Mesenteric fat pad (tissue), 1 donor: Measurements from ENCODE around the gene GOLPH3. TPM values are rescaled to one million over a fixed set of nuclear protein-coding genes. Genes with fewer than 3 reads are reported as not detected.
"Not testable (repeated sequence)": the region's sequence is repeated elsewhere in the genome, so short reads cannot be mapped to it uniquely, and the experiment has no call there.

Experiments
- DNase-seq: peaks from one replicate; pipeline ENCODE4 v3.0.0-alpha.2; 2020; ENCODE audit warnings: low spot score
- total RNA-seq: library from RNA; stranded (reverse); fragmentation: NEBNext Ultra II Directional; extraction: Animal tissue kit (Norgen Biotek cat#: 25700); gene quantifications from one replicate; pipeline ENCODE4 v1.2.1, GENCODE V29; 2021
- donor health status: DM: yes; HTN: yes; CAD: no.

Gene GOLPH3
- total RNA-seq, 1 donor from 2014 or later: 120 TPM

DNA sequence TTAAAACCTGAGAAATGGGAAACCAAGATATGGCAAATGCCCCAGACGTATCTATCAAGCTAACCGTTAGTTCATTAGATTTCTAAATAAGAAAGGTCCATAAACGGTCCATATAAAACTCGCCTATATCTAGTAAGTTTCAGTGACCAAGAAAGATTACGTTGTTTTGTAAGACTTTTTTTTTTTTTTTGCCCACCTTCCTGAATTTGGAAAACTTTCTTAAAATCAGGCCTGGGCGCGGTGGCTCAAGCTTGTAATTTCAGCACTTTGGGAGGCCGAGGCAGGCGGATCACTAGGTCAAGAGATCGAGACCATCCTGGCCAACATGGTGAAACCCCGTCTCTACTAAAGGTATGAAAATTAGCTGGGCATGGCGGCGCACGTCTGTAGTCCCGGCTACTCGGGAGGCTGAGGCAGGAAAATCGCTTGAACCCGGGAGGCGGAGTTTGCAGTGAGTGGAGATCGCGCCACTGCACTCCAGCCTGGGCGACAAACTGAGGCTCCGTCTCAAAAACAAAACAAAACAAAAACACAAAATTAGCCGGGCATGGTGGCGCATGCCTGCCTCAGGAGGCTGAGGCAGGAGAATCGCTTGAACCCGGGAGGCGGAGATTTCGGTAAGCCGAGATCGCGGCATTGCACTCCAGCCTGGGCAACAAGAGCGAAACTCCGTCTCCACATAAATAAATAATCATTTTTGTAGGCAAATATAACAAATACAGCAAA, 1.8 kb downstream of the GOLPH3 start:
- not testable (repeated sequence) for DNase-seq

DNA sequence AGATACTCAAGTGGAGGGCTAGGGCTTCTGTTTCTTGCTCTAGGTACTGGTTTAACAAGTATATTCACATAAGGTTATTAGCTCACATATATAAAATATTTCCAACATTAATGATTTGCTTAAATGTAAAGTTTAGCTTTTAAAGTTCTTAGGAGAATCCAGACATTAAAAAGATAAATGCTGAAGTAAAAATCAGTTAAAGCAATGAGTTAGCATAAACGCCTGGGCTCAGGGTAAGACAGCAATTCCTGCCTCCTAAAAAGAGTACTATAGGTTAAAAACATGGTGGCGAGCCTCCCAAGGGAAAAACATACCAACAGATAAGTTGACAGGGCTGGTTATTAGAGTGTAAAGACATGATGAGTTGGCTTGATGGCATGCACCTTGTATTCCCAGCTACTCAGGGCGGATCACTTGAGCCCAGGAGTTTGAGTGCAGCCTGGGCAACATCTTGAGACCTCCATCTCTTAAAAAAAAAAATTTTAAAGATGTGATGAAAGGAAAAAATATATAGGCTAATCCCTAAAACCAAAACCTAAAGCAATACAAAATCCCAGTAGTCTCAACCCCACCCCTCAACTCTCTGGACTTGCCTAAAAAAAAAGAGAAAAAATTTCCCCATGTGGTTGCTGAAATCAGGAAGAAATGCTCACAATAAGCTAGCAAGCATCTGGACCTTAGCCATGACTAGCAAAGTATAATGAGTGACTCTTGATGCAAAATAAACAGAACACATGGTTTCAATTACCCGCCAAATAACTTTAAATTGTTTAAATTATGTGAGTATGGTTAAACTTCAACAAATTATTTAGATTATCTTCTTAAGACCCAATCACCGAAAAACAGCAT, 3.6 kb downstream of the GOLPH3 start:
- no peak for DNase-seq

DNA sequence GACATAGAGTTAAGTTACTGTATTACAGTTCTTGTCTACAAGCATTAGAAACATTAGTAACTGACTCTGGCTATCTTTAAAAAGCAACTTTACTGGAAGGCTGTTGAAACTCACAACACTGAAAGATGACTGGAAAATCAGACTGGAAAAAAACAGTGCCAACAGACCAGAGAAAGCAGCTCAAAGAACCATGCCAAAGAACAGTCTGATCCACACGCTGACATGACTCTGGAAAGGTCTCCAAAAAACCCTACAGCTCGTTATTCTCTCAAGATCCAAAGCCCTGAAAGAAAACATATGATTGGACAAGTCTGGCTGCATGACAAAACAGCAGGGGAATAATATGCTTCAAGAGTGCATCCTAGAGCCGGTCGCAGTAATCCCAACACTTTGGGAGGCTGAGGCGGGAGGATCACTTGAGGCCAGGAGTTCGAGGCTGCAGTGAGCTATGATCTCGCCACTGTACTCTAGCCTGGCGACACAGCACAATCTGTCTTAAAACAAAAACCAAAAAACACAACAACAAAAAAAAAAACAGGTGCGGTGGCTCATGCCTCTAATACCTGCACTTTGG, 5.6 kb downstream of the GOLPH3 start:
- no peak for DNase-seq

DNA sequence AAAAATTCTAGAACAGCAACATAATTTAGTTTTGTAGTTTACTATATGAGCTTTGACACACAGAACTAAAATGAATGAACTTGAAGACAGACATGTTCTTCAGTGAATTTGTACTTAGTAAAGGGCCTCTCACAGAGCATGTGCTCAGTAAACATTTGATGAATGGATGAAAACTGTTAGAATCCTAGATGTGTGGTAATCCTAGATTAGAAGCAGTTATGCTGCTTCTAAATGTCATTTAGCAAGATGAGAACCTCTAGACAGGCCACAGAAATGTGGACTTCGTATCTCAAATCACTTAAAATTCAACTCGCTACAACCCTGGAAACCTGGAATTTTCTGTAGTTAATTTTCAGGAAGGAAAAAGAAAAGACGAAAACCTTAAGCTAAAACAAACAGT, 8.5 kb downstream of the GOLPH3 start:
- DNase-seq: no peak

DNA sequence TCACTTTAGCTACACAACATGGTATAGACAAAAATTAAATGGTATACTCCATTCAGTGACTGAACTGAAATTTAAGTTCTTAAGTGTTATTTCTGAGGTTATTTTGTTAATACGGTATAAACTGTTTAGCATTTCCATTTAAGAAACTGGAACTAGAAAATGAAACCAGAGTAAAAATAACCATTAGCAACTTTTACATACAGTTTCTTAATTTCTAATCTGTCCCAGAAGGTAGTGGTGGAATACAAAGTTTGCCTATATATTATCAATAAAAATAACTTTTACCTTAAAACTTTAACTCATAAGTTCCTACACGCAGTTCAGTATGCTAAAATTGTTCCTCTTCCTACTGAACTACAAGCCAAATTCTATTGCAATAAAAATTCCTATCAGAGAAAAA, 10.3 kb downstream of the GOLPH3 start:
- no peak for DNase-seq

DNA sequence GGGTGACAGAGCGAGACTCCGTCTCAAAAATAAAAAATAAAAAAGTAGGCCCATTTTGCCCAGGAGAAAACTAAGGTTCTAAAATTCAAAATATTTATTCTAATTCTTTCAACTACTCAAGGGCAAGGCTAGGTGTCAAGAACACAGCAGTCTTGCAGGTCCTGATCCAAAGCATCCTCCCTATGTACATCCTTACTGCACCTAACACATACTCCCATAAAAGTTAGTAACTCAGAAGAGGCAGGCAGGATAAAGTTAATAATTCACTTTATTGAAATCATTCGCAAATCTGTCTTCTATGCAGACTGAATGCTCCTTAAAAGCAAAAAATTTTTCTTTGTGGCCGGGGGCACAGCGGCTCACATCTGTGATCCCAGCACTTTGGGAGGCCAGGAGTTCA, 11.1 kb downstream of the GOLPH3 start:
- DNase-seq: no peak

DNA sequence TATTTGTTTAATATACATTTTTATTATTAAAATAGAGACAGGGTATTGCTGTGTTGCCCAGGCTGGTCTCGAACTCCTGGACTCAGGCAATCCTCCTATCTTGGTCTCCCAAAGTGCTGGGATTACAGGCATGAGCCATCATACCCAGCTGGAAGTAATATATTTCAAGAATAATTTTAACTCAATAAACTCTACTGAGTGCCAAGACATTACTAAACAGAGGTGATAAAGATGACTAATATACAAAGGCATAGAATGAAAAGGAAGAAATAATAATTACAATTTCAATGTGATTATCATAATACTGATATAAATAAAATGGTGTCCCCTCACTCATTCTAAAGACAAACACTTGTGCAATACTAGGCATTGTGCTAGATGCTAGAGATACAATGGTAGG, 13.9 kb downstream of the GOLPH3 start:
- DNase-seq: no peak

DNA sequence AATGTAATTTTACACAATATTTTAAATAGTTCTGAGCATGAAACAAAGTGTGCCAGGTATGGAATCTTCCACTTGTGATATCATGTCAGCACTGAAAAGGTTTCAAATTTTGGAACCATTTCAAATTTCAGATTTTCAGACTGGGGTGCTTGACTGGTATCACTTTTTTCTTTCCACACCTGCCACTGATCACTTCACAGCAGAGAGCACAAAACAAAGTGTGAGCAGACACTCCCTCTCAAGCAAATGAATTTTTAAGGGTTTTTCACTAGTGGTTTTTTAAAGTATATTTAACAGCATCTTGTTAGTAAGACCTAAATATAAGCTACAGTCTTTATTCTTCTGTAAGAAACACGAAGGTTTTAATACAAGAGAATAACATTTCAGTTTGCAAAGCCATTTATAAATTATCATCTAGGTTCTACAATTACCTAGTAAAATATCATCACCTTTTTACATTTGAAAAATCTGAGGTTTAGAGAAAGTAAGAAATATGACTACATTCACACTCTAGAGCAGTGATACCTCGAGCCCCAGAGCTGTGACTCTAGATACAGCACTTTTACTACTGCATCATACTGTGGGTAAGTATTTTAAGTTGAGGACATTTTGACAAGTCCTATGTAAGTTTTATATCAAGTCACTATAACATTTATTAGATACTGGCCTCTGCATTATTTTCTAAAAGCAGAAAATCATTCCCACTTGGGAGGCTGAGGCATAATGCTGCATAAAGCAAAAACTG, 14.6 kb downstream of the GOLPH3 start:
- DNase-seq: no peak

DNA sequence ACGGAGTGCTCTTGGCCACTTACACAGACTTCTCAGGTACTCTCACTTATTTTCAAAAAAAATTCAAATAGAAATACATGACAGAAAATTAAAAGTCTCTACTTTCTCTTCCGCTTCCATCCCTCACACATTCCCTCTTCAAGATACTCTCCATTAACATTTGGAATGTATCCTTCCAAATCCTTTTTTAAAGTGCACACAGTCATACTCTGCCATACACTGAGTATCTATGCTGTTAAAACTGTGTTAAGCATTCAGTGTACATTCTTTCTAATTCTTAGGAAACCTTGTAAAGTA, 15.5 kb downstream of the GOLPH3 start:
- DNase-seq: no peak

DNA sequence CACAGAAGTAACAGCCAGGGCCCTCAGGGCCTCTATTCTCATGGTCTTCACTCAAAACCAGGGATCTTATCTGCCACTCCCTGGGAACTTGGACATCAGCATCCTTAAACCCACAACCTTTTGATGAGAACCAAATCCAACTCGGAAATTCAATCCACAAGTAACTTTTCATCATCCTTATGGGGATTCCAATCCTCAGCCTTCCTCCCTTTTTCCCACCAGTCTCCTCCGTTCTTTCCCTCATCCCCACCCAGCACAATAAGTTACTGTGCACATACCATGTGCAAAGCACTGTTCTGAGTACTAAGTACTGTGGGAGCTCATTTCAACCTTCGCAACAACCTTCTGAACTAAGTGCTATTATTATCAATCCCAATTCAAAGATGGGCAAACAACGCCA, 17.0 kb downstream of the GOLPH3 start:
- no peak for DNase-seq

DNA sequence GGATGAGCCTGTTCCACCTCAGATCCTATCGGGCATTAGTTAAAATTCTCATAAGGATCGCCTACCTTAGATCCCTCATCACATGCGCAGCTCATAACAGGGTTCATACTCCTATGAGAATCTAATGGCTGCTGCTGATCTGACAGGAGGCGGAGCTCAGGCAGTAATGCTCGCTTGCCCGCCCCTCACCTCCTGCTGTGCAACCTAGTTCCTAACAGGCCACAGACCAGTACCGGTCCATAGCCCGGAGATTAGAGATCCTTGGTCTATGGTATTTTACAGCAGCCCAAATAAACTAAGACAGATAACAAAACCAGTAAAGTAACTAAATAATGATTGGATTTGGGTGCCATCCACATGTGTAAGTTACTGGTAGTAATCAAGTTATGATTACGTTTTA, 17.5 kb downstream of the GOLPH3 start:
- DNase-seq: no peak

DNA sequence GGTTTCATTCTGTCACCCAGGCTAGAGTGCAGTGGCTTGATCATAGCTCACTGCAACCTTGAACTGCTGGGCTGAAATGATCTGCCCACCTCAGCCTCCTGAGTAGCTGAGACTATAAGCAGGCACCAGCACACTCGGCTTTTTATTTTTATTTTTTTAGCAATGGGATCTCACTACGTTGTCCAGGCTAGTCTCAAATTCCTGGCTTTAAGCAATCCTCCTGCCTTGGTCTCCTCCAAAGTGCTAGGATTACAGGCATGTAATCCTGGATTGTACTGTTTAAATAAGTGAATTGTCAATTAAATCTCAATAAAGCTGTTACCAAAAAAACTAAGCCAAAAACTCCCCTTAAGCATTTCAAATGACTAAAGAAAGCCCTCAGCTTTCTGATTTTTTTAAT, 18.9 kb downstream of the GOLPH3 start:
- no peak for DNase-seq

DNA sequence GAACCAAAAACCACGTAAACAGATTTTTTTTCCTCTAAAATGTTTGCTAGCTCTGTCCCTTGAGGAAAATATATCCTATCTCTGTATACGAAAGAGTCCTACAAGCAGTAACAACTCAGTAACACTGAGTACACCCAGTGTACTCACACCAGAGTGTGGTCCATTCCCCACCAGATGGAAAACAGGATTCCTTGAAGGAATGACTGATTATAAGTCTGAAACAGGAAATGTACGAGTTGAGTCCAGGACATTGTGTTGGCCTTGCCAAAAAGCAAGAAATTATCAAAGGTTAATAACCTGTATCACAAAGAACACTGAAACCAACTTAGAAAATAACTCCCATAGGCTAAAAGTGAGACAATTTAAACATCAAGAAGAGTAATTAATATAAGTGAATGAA, 20.4 kb downstream of the GOLPH3 start:
- no peak for DNase-seq

DNA sequence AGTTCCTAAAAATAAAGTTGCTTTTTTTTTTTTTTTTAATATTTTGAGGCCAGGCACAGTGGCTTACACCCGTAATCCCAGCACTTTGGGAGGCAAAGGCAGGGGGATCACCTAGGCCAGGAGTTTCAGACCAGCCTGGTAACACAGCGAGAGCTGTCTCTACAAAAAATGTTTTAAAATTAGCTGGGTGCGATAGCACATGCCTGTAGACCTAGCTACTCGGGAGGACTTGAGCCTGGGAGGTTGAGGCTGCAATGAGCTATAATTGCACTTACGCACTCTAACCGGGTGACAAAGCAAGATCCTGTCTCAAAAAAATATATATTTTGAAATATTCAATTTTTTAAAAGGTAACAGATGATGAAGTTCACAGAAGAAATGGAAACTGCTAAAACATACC, 22.9 kb downstream of the GOLPH3 start:
- no peak for DNase-seq

DNA sequence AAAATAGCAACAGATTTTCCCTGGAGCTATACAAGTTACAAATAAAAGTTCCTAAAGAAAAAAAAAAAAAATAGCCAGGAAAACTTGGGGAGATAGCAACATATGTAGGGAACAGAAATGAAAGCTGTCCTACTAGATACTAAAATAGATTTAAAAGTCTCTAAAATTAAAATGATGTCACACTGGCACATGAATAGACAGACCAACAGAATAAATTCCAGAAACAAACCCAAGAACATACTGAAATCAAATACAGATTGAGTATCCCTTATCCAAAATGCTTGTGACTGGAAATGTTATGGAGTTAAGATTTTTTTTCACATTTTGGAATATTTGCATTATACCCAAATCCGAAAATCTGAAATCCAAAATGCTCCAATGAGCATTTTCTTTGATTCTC, 23.8 kb downstream of the GOLPH3 start:
- DNase-seq: no peak

DNA sequence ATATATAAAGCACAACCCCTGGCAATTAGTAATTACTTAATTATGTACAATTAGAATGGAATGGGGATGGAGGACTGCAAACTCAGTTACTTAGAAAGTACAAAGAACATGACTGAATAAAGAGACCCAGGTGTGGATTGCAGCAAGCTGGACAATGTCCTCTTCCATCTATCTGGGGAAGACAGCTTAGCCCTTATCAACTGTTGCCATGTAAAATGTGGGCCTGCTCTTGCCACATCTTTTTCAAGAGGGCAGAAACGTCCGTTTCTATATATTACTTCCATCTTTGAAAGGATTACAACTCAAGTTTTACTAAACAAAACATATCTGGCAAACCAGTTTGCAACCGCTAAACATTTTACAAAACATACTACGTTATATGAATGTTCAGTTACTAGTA, 26.2 kb downstream of the GOLPH3 start:
- no peak for DNase-seq

DNA sequence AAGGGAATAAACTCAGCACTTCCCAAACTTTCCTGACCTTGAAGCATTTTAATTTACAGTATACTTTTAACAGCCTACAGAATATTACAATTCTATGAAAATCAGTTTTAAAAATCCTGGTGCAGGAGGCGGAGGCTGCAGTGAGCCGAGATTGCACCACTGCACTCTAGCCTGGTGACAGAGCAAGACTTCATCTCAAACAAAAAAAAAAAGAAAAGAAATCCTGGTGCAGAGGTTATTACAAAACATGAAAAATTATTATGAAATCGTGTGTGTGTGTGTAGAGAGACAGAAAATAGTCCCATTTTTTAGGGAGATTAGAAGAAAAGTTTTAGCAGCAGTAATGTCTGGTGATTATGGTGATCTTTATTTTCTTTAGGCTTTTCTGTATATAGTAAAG, 26.9 kb downstream of the GOLPH3 start:
- DNase-seq: no peak

DNA sequence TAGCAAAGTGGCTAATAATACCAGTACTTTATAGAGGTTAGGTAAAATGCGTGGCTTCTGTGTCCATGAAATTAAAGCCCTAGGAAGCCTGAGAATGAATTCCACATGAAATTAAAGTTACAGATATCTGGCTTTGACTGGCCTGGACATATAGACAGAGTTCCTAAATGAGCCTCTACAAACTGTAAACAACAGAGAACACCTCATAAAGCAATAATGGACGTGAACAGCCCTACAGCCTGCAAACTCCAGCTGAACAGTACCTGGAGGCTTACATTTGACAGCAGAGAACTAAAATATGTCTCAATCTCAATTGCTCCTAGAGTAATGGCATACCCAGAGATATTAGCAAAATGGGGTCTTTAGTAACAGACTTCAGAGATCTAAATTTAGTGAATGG, 28.7 kb downstream of the GOLPH3 start:
- DNase-seq: no peak

DNA sequence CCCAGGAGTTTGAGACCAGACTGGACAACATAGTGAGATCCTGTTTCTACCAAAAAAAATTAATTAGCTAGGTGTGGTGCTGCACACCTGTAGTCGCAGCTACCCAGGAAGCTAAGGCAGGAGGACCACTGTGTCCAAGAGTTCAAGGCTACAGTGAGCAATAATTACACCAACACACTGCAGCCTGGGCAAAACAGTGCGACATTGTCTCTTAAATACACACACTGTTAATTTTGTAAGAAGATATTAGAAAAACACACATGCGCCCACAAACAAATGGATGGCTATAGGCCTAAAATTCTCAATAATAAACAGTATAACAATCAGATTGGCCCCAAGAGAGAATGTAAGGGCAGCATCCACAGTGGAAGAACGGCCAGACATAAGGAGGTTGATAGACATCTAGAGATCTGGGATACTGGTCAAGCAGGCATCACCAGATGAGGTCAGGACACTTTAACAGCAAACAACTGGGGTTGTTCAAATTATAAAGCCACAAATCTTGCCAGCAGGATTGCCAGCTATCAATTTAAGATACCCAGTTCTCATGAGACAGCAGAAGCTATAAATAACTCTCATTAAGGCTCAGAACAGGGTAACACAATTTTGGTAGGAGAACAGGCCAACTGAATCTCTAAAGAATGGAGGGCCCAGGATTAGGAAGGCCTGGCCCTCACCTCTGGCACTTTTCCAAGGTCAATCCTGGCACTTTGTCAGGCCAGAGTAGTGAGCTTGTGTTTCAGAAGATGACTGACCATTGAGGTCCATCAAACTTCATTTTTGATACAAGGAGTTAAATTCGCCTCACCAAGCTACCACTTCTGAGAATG, 29.5 kb downstream of the GOLPH3 start:
- no peak for DNase-seq

DNA sequence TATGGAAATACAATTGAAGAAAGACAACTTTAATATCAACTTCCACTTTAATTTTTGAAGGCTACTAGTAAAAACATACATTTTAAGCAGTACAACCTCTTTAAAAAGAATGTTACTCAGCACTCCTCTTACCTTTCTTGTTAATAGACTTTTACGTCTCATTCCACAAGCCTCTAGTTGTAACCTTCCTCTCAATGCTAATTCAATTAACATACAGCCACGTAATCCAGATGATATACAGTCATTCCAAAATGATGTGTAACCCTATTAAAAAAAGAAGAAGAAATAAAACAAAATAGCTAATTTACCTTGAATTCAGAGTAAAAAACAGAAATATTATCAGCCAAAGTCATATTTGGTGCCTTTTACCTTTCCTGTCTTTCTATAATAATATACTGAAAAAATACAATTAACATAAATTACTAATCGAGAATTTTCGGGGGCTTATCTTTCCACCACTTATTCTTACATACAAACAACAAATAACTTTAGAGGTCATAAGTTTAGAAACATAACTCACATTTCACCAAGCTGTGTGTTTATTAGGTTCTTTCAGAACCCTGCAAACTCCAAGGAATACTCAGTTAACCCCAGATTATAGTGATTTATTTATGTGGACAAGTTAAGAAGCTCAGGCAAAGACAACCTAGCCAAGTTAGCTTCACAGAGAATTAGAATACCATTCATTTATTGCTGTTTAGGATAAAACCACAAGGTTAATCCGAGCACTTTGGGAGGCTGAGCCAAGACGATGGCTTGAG, 30.3 kb downstream of the GOLPH3 start:
- DNase-seq: no peak
